ENCODE data around the gene TYW1. TPM values are rescaled to one million over a fixed set of nuclear protein-coding genes. Genes with fewer than 3 reads are reported as not detected.

The TYW1 gene
- total and polyA plus RNA-seq, 2 of the 8 experiments (the other 6 are each of a cell fraction or from before 2014, with no cell fraction given), result 8.8 to 16.2 TPM

- Histone ChIP-seq H3K14ac (ENCODE audit: insufficient read length) (no peak overlapping the region), H3K4ac (replicated peaks; ENCODE audit: insufficient read length, low read depth, low read length) (no peak overlapping the region), H3K9me3 (ENCODE audit: insufficient read depth in 2 of 2, low read depth in 1 of 2, low read length in 1 of 2) (no peaks in the 10 kb centered on the region), H3K27ac (ENCODE audit: low read depth, low read length) (no peak overlapping the region), H2BK5ac (ENCODE audit: low read depth, low read length) (no peak overlapping the region), H2BK15ac (ENCODE audit: low read length) (no peak overlapping the region), H4K8ac (ENCODE audit: extremely low read depth, insufficient read depth, low read length) (no peak overlapping the region), H2BK12ac (ENCODE audit: low read depth, low read length) (no peak overlapping the region), H2AFZ (ENCODE audit: low read length) (no peak overlapping the region), H3K4me3 (ENCODE audit: extremely low read depth in 1 of 4, insufficient read depth in 2 of 4, low read depth in 3 of 4, low read length in 4 of 4) (no peak overlapping the region), H3K36me3 (ENCODE audit: control insufficient read depth in 2 of 4, insufficient read depth in 4 of 4, low read length in 3 of 4) (peaks cover 7 to 30% (median 15%) of the 10 kb centered on the region in 4 experiments; a peak in 6 of 8 replicates), H2BK120ac (replicated peaks; ENCODE audit: low read depth, low read length) (no peak overlapping the region), H4K20me1 (replicated peaks in 1 of 2; ENCODE audit: control insufficient read depth in 1 of 2, insufficient read depth in 2 of 2, low read length in 2 of 2) (peaks cover 0 to 2% of the 10 kb centered on the region in 2 experiments), H3K23me2 (ENCODE audit: low read depth, low read length) (no peaks in the 10 kb centered on the region), H3K79me1 (ENCODE audit: low read depth, low read length) (peaks cover 2% of the 10 kb centered on the region; the same call in 1 of the 2 replicates), H3K56ac (replicated peaks; ENCODE audit: insufficient read length, low read depth, low read length) (no peak overlapping the region), H2BK20ac (ENCODE audit: low read length) (no peak overlapping the region), H4K5ac (ENCODE audit: insufficient read length, low read depth, low read length) (no peak overlapping the region), H3K4me2 (ENCODE audit: insufficient read depth in 1 of 2, low read depth in 2 of 2, low read length in 2 of 2) (no peak overlapping the region), H3K9ac (replicated peaks in 1 of 4; ENCODE audit: extremely low read depth in 1 of 4, low read depth in 3 of 4, low read length in 3 of 4) (no peak overlapping the region), H3K23ac (ENCODE audit: insufficient read length) (no peak overlapping the region), H3K79me2 (ENCODE audit: control insufficient read depth in 1 of 2, insufficient read depth in 2 of 2, low read length in 2 of 2) (no peaks in the 10 kb centered on the region), H3K27me3 (replicated peaks in 1 of 4; ENCODE audit: control insufficient read depth in 3 of 4, extremely low read depth in 1 of 4, insufficient read depth in 3 of 4, low read length in 3 of 4) (no peaks in the 10 kb centered on the region), H3K4me1 (replicated peaks in 1 of 4; ENCODE audit: control insufficient read depth in 3 of 4, insufficient read depth in 4 of 4, low read length in 3 of 4) (no peaks in the 10 kb centered on the region), H3K18ac (ENCODE audit: extremely low read depth, low read length) (no peak overlapping the region), H2AK5ac (ENCODE audit: low read depth, low read length) (no peak overlapping the region), H4K91ac (replicated peaks; ENCODE audit: insufficient read length, low read length) (no peak overlapping the region)
- DNase-seq (ENCODE audit: low read depth in 1 of 2, low spot score in 2 of 2) (no peak), FAIRE-seq (no peak)
- 91% methylated on average over 3 of the region's 3 CpGs; no CpG with 5 or more reads in 1 of the 2 experiments for WGBS, 2 experiments (ENCODE audit: extremely low coverage in 1 of 2, insufficient coverage in 1 of 2, insufficient read length in 1 of 2, insufficient replicate concordance in 2 of 2, low coverage in 1 of 2, low lambda C conversion rate in 2 of 2, missing lambda C conversion rate in 1 of 2)
- ChIA-PET CTCF (ENCODE audit: partially characterized antibody) (no interaction called here), POLR2A (ENCODE audit: partially characterized antibody) (no interaction called here)
- no peak for TF ChIP-seq EP300 (IDR thresholded peaks at IDR 0.05; ENCODE audit: borderline replicate concordance in 1 of 2, low read depth in 2 of 2, low read length in 2 of 2)
- no peak for TF ChIP-seq TCF12 (IDR thresholded peaks at IDR 0.05; ENCODE audit: low read depth, low read length)
- TF ChIP-seq GABPA (IDR thresholded peaks at IDR 0.05; ENCODE audit: borderline replicate concordance, insufficient read depth, low read length), result no peak
- no peak for TF ChIP-seq RNF2 (IDR thresholded peaks at IDR 0.05; ENCODE audit: borderline replicate concordance, low read depth, low read length, missing control alignments, poor library complexity, severe bottlenecking)
- no peak for TF ChIP-seq FOSL1 (IDR thresholded peaks at IDR 0.05; ENCODE audit: insufficient read depth, low read depth, low read length)
- no peak for TF ChIP-seq KDM5A (IDR thresholded peaks at IDR 0.05; ENCODE audit: low read length)
- TF ChIP-seq CEBPB (IDR thresholded peaks at IDR 0.05; ENCODE audit: low read depth, low read length), result no peak
- no peak for TF ChIP-seq ASH2L (IDR thresholded peaks at IDR 0.05; ENCODE audit: low read length)
- TF ChIP-seq TBP (IDR thresholded peaks at IDR 0.05; ENCODE audit: low read depth, low read length), result no peak
- TF ChIP-seq POLR2A (IDR thresholded peaks at IDR 0.05; ENCODE audit: control extremely low read depth in 1 of 2, low read depth in 2 of 2, low read length in 2 of 2), result no peak
- no peak for TF ChIP-seq CTCF (IDR thresholded peaks at IDR 0.05; ENCODE audit: control extremely low read depth in 1 of 3, insufficient read depth in 1 of 3, low read depth in 1 of 3, low read length in 3 of 3)
- no peak for TF ChIP-seq SUZ12 (IDR thresholded peaks at IDR 0.05; ENCODE audit: low read length)
These were observed 25.9 kb downstream of the TYW1 start for GRCh38 chr7:67022511-67022910.

Data from H1 (cell line).